Measurements from ENCODE around the gene IL22. TPM values are rescaled to one million over a fixed set of nuclear protein-coding genes. Genes with fewer than 3 reads are reported as not detected.

IL22 gene
- total and polyA plus RNA-seq, 9 of the 15 experiments (the other 6 are each of a cell fraction or from before 2014, with no cell fraction given) = not detected

GRCh38 chr12:68290126-68290525 lies 36.7 kb upstream of the IL22 start:
- no peaks in the 10 kb centered on the region for H4K20me1 ChIP-seq (replicated peaks; ENCODE audit: control insufficient read depth, insufficient read depth, low read length)
- 28% methylated on average over 6 of the region's 6 CpGs for WGBS (ENCODE audit: insufficient coverage, low coverage, missing lambda C conversion rate)
- H3K4me2 ChIP-seq (ENCODE audit: insufficient read depth, low read length) = no peak overlapping the region
- DNase-seq (ENCODE audit: extremely low read depth in 1 of 4, low spot score in 3 of 4) = no peak
- no peak overlapping the region for H2AFZ ChIP-seq (ENCODE audit: low read depth, low read length)
- no peak overlapping the region for H3K27ac ChIP-seq (ENCODE audit: extremely low read depth, low read depth, low read length)
- intact Hi-C loops (cut with micrococcal nuclease) (no loop called here), in situ Hi-C loops (cut with MboI) (no loop called here)
- no peak overlapping the region for H3K4me3 ChIP-seq
- no peaks in the 10 kb centered on the region for H3K79me2 ChIP-seq (ENCODE audit: control insufficient read depth, insufficient read depth, low read length)
- FAIRE-seq = no peak
- ChIA-PET CTCF (ENCODE audit: low intra/inter-chr PET ratio) (no interaction called here), POLR2A (no interaction called here)
- BruUV-seq (replicated peaks) = no TSS peak
- no peaks in the 10 kb centered on the region for H3K9me3 ChIP-seq (replicated peaks; ENCODE audit: control insufficient read depth, insufficient read depth, low read depth, low read length)
- no peak overlapping the region for H3K9ac ChIP-seq (ENCODE audit: insufficient read depth in 1 of 2, low read depth in 2 of 2, low read length in 2 of 2)
- H3K4me1 ChIP-seq (replicated peaks in 1 of 2; ENCODE audit: control insufficient read depth in 2 of 2, insufficient read depth in 2 of 2, low read length in 2 of 2) = no peaks in the 10 kb centered on the region
- H3K9me1 ChIP-seq (ENCODE audit: control insufficient read depth, insufficient read depth, low read length) = no peaks in the 10 kb centered on the region
- no peaks in the 10 kb centered on the region for H3K36me3 ChIP-seq (ENCODE audit: control insufficient read depth, insufficient read depth, low read length)
- no peak for ATAC-seq
- peaks cover 0 to 4% of the 10 kb centered on the region in 2 experiments; a peak in 1 of 5 replicates for H3K27me3 ChIP-seq (ENCODE audit: control insufficient read depth in 2 of 2, insufficient read depth in 2 of 2, low read length in 2 of 2)
- TF ChIP-seq CHAMP1 (IDR thresholded peaks at IDR 0.05) (no peak), ZMIZ1 (IDR thresholded peaks at IDR 0.05; ENCODE audit: low read depth in 2 of 2, low read length in 2 of 2) (no peak), CUX1 (CRISPR knock-in tag; IDR thresholded peaks at IDR 0.05) (no peak), RFX5 (IDR thresholded peaks at IDR 0.05; ENCODE audit: low read depth, low read length) (no peak), HNRNPH1 (optimal IDR thresholded peaks at IDR 0.05; ENCODE audit: low read depth, low read length) (no peak), NBN (IDR thresholded peaks at IDR 0.05; ENCODE audit: low read depth) (no peak), CTCF (IDR thresholded peaks at IDR 0.05 in 2 of 3, conservative IDR thresholded peaks at IDR 0.05 in 1 of 3; ENCODE audit: insufficient read depth in 2 of 3, low read depth in 1 of 3, low read length in 3 of 3) (no peak)
